Stimulated activated CD8-positive, alpha-beta memory T cell treated with anti-CD3 and anti-CD28 coated beads, Interleukin-4, amount 100 ng/mL, for 48 hours (primary cell): ENCODE results near the gene ALDH3B1.

Source experiments
- DNase-seq: peaks from one replicate; pipeline ENCODE4 v3.0.0-alpha.2; 2020

Gene ALDH3B1

DNA sequence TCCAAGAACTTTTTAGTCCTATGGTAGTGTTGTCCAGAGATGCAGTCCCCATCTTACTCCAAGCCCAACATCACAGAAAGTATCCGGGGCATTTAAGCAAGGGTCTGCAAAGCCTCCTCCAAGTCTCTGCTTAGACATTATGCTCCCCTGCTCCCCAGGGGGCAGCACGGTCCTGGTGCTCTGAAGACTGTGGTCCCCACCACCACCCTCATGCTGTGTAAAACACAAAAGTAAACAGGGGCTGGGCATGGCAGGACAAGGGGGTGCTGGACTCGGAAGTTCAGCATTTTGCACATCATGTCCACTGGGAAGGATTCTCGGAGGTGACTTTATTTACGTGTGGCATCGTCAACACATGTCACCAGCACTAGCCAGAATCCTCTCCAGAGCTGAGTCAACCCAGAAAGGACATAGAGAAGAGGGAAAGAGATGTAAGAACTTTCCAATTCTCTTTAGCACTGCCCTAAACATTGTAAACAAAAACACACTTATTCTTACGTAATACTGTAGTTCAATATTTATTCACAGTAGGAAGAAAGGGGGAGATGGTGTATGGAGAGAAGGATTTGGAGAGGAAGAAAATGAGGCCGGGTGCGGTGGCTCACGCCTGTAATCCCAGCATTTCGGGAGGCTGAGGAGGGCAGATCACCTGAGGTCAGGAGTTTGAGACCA lies 66.4 kb downstream of the ALDH3B1 start:
- DNase-seq, result no peak

- DNase-seq, result no peak
Measured at GRCh38 chr11:68077617-68078582, 67.8 kb downstream of the ALDH3B1 start.
